HCT116 (cell line): ENCODE results near the gene SNCAIP. TPM values are rescaled to one million over a fixed set of nuclear protein-coding genes. Genes with fewer than 3 reads are reported as not detected.

Source experiments
- ATAC-seq: fragments of 200-7000 bp; cut with Tn5 transposase; 2 replicates; pipeline ENCODE4 v1.9.1; 2020; ENCODE audit warnings: mild to moderate bottlenecking, moderate library complexity
- BruUV-seq: library from RNA; stranded (reverse); fragments of 400-500 nt; replicated peaks from 2 replicates; lab custom pipeline; 2021; lab: Mats Ljungman, UMichigan
- CTCF ChIA-PET: fragments of 300-600 bp; sonication (Branson Sonifier 250); formaldehyde crosslinking; loops from one replicate; lab custom pipeline; 2021; ENCODE audit warnings: antibody characterized with exemption; lab: Charles Lee
- POLR2A ChIA-PET: fragments of 300-600, 350-600 bp; sonication (Branson Sonifier 250); formaldehyde crosslinking; loops from one replicate; lab custom pipeline; 2021; ENCODE audit warnings: antibody characterized with exemption; lab: Charles Lee
- RAD21 ChIA-PET, 2 experiments: fragments of 300-600 bp; sonication (Branson Sonifier 250); formaldehyde crosslinking; loops; one replicate each; lab custom pipeline; 2023; ENCODE audit warnings: low total read pairs in 2 of 2; ENCODE audit not compliant: uncharacterized antibody in 2 of 2, unreplicated experiment in 2 of 2, low non-redundant PET in 1 of 2; lab: Charles Lee
- DNase-seq: peaks from one replicate; pipeline ENCODE4 v3.0.0-alpha.2; 2010; ENCODE audit warnings: low read depth, low spot score
- H2AFZ ChIP-seq: fragments of 200-600 bp; shearing (Covaris generic), sonication (generic); 2 replicates; pipeline ENCODE4 v1.6.1; 2017; ENCODE audit warnings: low read depth, mixed run types, mixed read lengths, antibody characterized with exemption, low read length; ENCODE audit not compliant: poor library complexity, severe bottlenecking
- H3K27ac ChIP-seq: 2 replicates; pipeline ENCODE4 v1.5.1; 2012; ENCODE audit warnings: low read depth, low read length
- H3K27me3 ChIP-seq: fragments of 200-600 bp; sonication (generic); 2 replicates; pipeline ENCODE4 v1.6.1; 2016; ENCODE audit warnings: mixed run types, low read length, mixed read lengths; ENCODE audit not compliant: insufficient read depth
- H3K36me3 ChIP-seq, 2 experiments: fragments of 200-500 bp in 1 of 2; fragments of 200-600 bp in 1 of 2; sonication (Bioruptor generic) in 1 of 2; sonication (generic) in 1 of 2; 2 replicates each; pipeline versions ENCODE4 v1.5.1 to v1.6.1; 2014 to 2016; ENCODE audit warnings: low read length in 2 of 2, inconsistent platforms in 1 of 2, mixed read lengths in 1 of 2, mixed run types in 1 of 2; ENCODE audit not compliant: insufficient read depth in 2 of 2, control insufficient read depth in 1 of 2
- H3K4me1 ChIP-seq, 2 experiments: fragments of 200-600 bp in 1 of 2; sonication (generic) in 1 of 2; 2 replicates each; pipeline versions ENCODE4 v1.5.1 to v1.6.1; 2012 to 2017; ENCODE audit warnings: low read length in 2 of 2, inconsistent platforms in 1 of 2, mild to moderate bottlenecking in 1 of 2, mixed read lengths in 1 of 2, mixed run types in 1 of 2, moderate library complexity in 1 of 2; ENCODE audit not compliant: insufficient read depth in 2 of 2, control insufficient read depth in 1 of 2
- H3K4me2 ChIP-seq: fragments of 200-600 bp; sonication (generic); 2 replicates; pipeline ENCODE4 v1.6.1; 2017; ENCODE audit warnings: mixed run types, low read length, mixed read lengths
- H3K4me3 ChIP-seq, 2 experiments: fragments of 200-600 bp in 1 of 2; sonication (generic) in 1 of 2; replicated peaks in 1 of 2; 2 replicates each; pipeline ENCODE4 v1.5.1; 2011 to 2016; ENCODE audit warnings: low read length in 2 of 2, control low read depth in 1 of 2, low read depth in 1 of 2, mild to moderate bottlenecking in 1 of 2, mixed read lengths in 1 of 2, mixed run types in 1 of 2
- H3K79me2 ChIP-seq: fragments of 200-600 bp; sonication (generic); 2 replicates; pipeline ENCODE4 v1.6.1; 2017; ENCODE audit warnings: mild to moderate bottlenecking, mixed run types, low read length, moderate library complexity, mixed read lengths; ENCODE audit not compliant: insufficient read depth
- H3K9ac ChIP-seq: fragments of 200-600 bp; sonication (generic); 2 replicates; pipeline ENCODE4 v1.6.1; 2016; ENCODE audit warnings: low read length, mixed read lengths
- H3K9me2 ChIP-seq: fragments of 200-600 bp; sonication (generic), shearing (Covaris generic); 2 replicates; pipeline ENCODE4 v1.6.1; 2017; ENCODE audit warnings: mixed run types, mild to moderate bottlenecking, moderate library complexity; ENCODE audit not compliant: insufficient read depth
- H3K9me3 ChIP-seq, 2 experiments: fragments of 200-500 bp in 1 of 2; fragments of 200-600 bp in 1 of 2; sonication (Bioruptor generic) in 1 of 2; sonication (generic) in 1 of 2; 2 replicates each; pipeline ENCODE4 v1.6.1; 2014 to 2017; ENCODE audit warnings: low read length in 2 of 2, mixed read lengths in 2 of 2, inconsistent platforms in 1 of 2, low read depth in 1 of 2, mild to moderate bottlenecking in 1 of 2, mixed run types in 1 of 2, moderate library complexity in 1 of 2; ENCODE audit not compliant: control insufficient read depth in 1 of 2, insufficient read depth in 1 of 2
- H4K20me1 ChIP-seq: fragments of 200-600 bp; sonication (generic), shearing (Covaris generic); 2 replicates; pipeline ENCODE4 v1.6.1; 2017; ENCODE audit warnings: mixed run types, mild to moderate bottlenecking, moderate library complexity; ENCODE audit not compliant: insufficient read depth
- CBX3 ChIP-seq: IDR thresholded peaks from 2 replicates; pipeline ENCODE4 v1.6.1; 2012; ENCODE audit warnings: low read depth
- CEBPB ChIP-seq: IDR thresholded peaks from 2 replicates; pipeline ENCODE4 v1.6.1; 2012; ENCODE audit warnings: low read depth
- CTCF ChIP-seq, 3 experiments: fragments of 200-600 bp in 1 of 3; sonication (generic) in 1 of 3; IDR thresholded peaks in 2 of 3; conservative IDR thresholded peaks in 1 of 3; 2 replicates each; pipeline ENCODE4 v1.5.1; 2012 to 2017; ENCODE audit warnings: low read depth in 2 of 3, low read length in 2 of 3, antibody characterized with exemption in 1 of 3, borderline replicate concordance in 1 of 3, control low read depth in 1 of 3, mild to moderate bottlenecking in 1 of 3, mixed read lengths in 1 of 3, mixed run types in 1 of 3, moderate library complexity in 1 of 3; ENCODE audit not compliant: insufficient read depth in 1 of 3
- EGR1 ChIP-seq: IDR thresholded peaks from 2 replicates; pipeline ENCODE4 v1.6.1; 2012; ENCODE audit warnings: low read depth
- EZH2 ChIP-seq: fragments of 200-600 bp; sonication (generic); IDR thresholded peaks from 2 replicates; pipeline ENCODE4 v1.6.1; 2017; ENCODE audit warnings: antibody characterized with exemption, mixed run types
- EZH2phosphoT487 ChIP-seq: fragments of 200-600 bp; IDR thresholded peaks from 2 replicates; pipeline ENCODE4 v1.6.1; 2018; ENCODE audit warnings: antibody characterized with exemption, borderline replicate concordance
- FOSL1 ChIP-seq: IDR thresholded peaks from 2 replicates; pipeline ENCODE4 v1.6.1; 2012; ENCODE audit warnings: low read depth
- MAX ChIP-seq: IDR thresholded peaks from 2 replicates; pipeline ENCODE4 v1.6.1; 2012
- POLR2AphosphoS5 ChIP-seq: IDR thresholded peaks from 2 replicates; pipeline ENCODE4 v1.6.1; 2011; ENCODE audit warnings: mild to moderate bottlenecking, low read depth, low read length, moderate library complexity
- SIN3A ChIP-seq: IDR thresholded peaks from 2 replicates; pipeline ENCODE4 v1.6.1; 2012; ENCODE audit warnings: low read depth
- SP1 ChIP-seq: IDR thresholded peaks from 2 replicates; pipeline ENCODE4 v1.6.1; 2012; ENCODE audit warnings: low read depth
- YY1 ChIP-seq: IDR thresholded peaks from 2 replicates; pipeline ENCODE4 v1.6.1; 2011; ENCODE audit warnings: low read length, low read depth, moderate library complexity, mild to moderate bottlenecking; ENCODE audit not compliant: insufficient replicate concordance; ENCODE audit errors: extremely low read depth
- ZBTB33 ChIP-seq: IDR thresholded peaks from 2 replicates; pipeline ENCODE4 v1.6.1; 2011; ENCODE audit warnings: mild to moderate bottlenecking, low read length, moderate library complexity; ENCODE audit not compliant: insufficient replicate concordance; ENCODE audit errors: extremely low read depth
- ZFX ChIP-seq: fragments of 450-650 bp; IDR thresholded peaks from 2 replicates; pipeline ENCODE4 v1.6.1; 2017
- ZNF274 ChIP-seq: fragments of 200-500 bp; sonication (Bioruptor generic); IDR thresholded peaks from 2 replicates; pipeline ENCODE4 v1.6.1; 2014; ENCODE audit warnings: mild to moderate bottlenecking, low read depth, low read length, inconsistent platforms
- intact Hi-C: fragments of 100-400 bp; cut with micrococcal nuclease; formaldehyde crosslinking; loops from 2 replicates; pipeline ENCODE4 v1.10.0; 2022
- total RNA-seq: library from RNA; stranded (reverse); gene quantifications from one replicate; pipeline ENCODE4 v1.2.1, GENCODE V29; 2021; ENCODE audit not compliant: unreplicated experiment

Gene SNCAIP
- total RNA-seq, 1 experiment from 2014 or later = not detected

GRCh38 chr5:122462486-122462885 is 150.4 kb downstream of the SNCAIP start (continued):
- TF ChIP-seq FOSL1 (no peak), MAX (no peak), POLR2AphosphoS5 (no peak), SP1 (no peak), EZH2phosphoT487 (no peak)

DNA sequence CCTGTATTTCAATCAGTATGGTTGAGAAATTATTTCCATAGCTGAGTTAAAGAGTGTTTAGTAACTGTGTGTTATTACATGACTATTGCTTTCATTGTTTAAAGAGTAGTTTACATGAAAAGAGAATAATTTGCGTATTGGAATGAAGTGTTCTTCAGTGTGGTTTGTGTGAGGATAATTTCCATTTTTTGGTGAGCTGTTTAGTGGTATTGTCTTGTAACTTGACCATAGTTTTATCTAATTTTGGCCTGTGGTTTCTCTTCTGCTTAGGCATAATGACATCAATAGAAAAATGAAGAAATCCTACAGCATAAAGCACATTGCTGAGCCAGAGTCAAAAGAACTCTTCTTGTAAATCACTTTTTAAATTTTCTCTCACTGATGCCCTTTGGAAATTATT is 151.2 kb downstream of the SNCAIP start:
- TF ChIP-seq EGR1 = no peak
- TF ChIP-seq POLR2AphosphoS5 = no peak
- no peak for TF ChIP-seq CTCF (IDR thresholded peaks at IDR 0.05 in 2 of 3, conservative IDR thresholded peaks at IDR 0.05 in 1 of 3; ENCODE audit: borderline replicate concordance in 1 of 3, insufficient read depth in 1 of 3, low read depth in 2 of 3, low read length in 2 of 3)
- no peak for TF ChIP-seq CBX3
- no peak for TF ChIP-seq ZFX
- TF ChIP-seq EZH2phosphoT487 = no peak
- no peak for TF ChIP-seq MAX
- TF ChIP-seq EZH2 = no peak
- TF ChIP-seq CEBPB = no peak
- no peak for TF ChIP-seq ZNF274
- TF ChIP-seq SIN3A = no peak
- no peak for TF ChIP-seq ZBTB33
- no peak for TF ChIP-seq YY1
- BruUV-seq = no TSS peak

More for the DNA sequence above, 151.2 kb downstream of the SNCAIP start:
- ATAC-seq = no peak
- Histone ChIP-seq H3K4me3 (no peak overlapping the region), H3K27ac (no peak overlapping the region), H4K20me1 (no peaks in the 10 kb centered on the region), H3K9me3 (no peaks in the 10 kb centered on the region), H3K27me3 (no peaks in the 10 kb centered on the region), H3K36me3 (no peaks in the 10 kb centered on the region), H2AFZ (no peak overlapping the region), H3K9me2 (no peaks in the 10 kb centered on the region), H3K9ac (no peak overlapping the region), H3K4me1 (no peaks in the 10 kb centered on the region), H3K4me2 (no peak overlapping the region), H3K79me2 (no peaks in the 10 kb centered on the region)
- ChIA-PET POLR2A (no interaction called here), CTCF (no interaction called here), RAD21 (no interaction called here)
- intact Hi-C loops = no loop called here
- DNase-seq = no peak
